ENCODE results near the gene SERPINA1. TPM values are rescaled to one million over a fixed set of nuclear protein-coding genes. Genes with fewer than 3 reads are reported as not detected.

SERPINA1 gene
- total RNA-seq, 2 donors from 2014 or later = 185 to 197 TPM

GRCh38 chr14:94401083-94401482 is 12.7 kb upstream of the SERPINA1 start:
- DNase-seq (no peak), ATAC-seq (no peak)
- intact Hi-C loops (cut with DNase I, micrococcal nuclease) = no loop called here

DNA sequence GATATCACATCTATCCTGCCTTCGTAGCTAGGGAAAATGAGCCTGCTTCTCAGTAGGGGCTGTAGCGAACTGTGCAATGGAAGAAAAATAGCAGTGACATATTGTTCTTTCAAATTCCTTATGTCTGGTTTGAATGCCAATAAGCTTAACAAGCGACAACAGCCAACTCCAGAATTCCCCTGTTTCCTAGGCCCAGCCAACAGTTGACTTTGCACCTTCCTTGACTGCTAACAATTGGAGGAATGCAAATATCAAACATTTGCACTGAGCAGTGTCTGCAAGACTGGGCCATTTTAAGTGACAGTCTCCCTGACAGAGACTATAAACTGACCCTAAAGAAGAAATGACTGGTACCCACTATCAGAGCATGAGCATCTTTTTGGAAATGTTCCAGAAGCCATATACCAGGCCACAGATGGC is 12.0 kb upstream of the SERPINA1 start:
- DNase-seq (no peak), ATAC-seq (no peak)
- intact Hi-C loops (cut with DNase I, micrococcal nuclease) = no loop called here

DNA sequence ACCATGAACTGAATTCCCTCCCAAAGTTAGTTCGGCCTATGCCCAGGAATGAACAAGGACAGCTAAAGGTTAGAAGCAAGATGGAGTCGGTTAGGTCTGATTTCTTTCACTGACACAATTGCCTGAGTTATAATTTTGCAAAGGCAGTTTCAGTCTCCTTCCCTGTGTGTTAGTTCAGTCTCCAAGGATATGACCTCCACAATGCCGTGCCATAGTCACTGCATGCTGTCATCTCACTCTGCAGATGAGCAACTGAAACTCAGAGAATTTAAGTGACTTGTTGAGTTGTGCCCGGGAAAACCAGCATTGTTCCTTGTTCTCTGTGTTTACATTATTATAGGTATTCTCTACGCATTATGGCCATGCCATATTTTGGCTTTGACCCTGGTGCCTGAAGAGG is 10.1 kb upstream of the SERPINA1 start:
- ATAC-seq (no peak), DNase-seq (no peak)
- intact Hi-C loops (cut with DNase I, micrococcal nuclease) = no loop called here

DNA sequence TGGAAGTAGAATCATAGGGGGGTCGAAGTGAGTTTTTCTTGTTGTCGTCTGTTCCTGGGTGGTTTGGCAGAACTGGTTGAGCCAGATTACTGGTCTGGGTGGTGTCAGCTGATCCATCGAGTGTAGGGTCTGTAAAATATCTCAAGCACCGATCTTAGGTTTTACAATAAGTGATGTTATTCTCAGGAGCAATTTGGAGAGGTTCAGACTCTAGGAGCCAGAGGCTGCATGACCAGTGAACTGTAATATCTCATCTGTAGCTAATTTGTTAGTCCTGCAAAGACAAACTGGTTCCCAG is 9.7 kb upstream of the SERPINA1 start:
- no peak for DNase-seq
- intact Hi-C loops (cut with DNase I, micrococcal nuclease) = no loop called here
- no peak for ATAC-seq

DNA sequence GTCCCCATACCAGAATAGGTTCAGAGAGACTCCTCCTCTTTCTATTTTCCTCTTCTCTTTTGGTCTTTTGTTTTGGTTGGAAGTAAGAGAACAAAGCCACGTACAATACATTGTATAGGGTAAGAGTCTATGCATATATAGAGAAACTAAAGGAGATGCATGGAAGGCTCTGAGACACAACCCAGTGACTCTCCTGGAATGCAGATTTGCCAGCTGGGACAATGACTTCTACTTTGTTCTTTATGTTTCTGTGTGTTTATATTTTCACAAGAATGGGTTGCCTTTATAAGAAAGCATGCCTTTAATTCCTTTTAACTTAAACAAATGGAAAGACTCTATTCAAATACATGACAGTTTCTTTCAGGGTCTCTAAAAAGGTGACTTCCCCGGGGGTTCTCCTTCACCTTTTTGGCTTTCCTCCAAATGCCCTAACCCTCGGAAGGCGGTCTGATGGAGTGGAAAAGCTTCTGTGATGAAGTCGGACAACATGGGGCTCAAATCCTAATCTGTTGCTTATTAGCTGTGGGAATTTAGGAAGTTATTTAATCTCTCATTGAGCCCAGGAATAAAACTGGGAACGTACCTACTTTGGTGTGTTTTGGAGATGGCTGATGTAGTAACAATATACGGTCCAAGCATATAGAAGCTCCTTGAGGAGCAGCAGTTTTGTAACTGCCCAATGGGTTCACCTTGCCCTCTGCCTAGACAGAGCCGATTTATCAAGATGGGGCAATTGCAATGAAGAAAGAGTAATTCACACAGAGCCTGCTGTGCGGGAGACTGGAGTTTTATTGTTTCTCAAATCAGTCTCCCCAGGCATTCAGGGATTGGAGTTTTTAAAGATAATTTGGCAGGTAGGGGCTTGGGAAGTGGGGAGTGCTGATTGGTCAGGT is 9.1 kb upstream of the SERPINA1 start:
- DNase-seq (no peak), ATAC-seq (no peak)
- intact Hi-C loops (cut with DNase I, micrococcal nuclease) = no loop called here

DNA sequence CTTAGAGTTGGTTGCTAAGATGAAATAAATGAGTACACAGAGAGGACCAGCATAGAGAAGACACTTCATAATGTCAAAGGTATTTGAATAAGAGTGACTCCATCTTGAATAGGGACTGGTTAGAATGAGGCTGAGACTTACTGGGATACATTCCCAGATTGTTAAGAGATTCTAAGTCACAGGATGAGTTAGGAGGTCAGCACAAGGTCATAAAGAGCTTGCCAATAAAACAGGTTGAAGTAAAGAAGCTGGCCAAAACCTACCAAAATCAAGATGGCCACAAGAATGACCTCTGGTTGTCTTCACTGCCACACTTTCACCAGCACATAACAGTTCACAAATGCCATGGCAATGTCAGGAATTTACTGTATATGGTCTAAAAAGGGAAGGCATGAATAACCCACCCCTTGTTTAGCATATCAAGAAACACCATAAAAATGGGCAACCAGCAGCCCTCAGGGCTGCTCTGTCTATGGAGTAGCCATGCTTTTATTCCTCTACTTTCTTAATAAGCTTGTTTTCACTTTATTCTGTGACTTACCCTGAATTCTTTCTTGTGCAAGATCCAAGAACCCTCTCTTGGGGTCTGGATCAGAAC is 8.3 kb upstream of the SERPINA1 start:
- ATAC-seq (no peak), DNase-seq (no peak)
- intact Hi-C loops (cut with DNase I, micrococcal nuclease) = no loop called here

- DNase-seq = no peak
- intact Hi-C loops (cut with DNase I, micrococcal nuclease) = no loop called here
- ATAC-seq = peak; percentile 60
These were observed 7.6 kb upstream of the SERPINA1 start for GRCh38 chr14:94395888-94396574.

- ATAC-seq (no peak), DNase-seq (no peak)
- intact Hi-C loops (cut with DNase I, micrococcal nuclease) = no loop called here
These were observed 7.0 kb upstream of the SERPINA1 start for GRCh38 chr14:94395282-94395887.

DNA sequence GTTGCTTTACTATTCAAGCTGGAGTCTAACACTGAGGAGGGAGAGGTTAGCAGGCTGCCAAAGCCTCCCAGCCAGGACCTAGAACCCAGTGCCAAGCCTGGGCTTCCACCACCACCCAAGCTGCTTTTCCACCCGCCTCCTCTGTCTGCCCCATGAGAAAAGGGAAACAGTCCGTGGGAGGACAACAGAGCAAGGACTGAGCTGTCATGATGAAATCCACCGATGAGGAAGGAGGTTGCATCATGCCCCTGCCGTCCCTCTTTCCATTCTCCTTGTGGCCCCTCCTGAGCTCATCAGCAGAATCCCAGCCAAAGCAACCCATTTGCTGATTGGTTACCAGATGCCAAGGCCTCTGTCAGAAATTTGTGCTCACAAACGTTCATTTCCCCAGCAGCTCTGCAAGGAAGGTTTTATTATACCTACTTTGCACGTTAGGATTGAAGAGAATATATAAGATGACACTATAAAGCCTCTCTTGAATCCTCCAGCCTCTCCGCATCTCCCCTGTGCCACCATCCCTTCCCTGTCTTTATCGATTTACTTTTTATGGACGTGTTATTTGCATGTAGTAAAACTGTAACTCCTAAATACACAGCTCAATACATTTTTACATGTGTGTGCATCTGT is 6.3 kb upstream of the SERPINA1 start:
- DNase-seq = no peak
- ATAC-seq = no peak
- intact Hi-C loops (cut with DNase I, micrococcal nuclease) = no loop called here

DNA sequence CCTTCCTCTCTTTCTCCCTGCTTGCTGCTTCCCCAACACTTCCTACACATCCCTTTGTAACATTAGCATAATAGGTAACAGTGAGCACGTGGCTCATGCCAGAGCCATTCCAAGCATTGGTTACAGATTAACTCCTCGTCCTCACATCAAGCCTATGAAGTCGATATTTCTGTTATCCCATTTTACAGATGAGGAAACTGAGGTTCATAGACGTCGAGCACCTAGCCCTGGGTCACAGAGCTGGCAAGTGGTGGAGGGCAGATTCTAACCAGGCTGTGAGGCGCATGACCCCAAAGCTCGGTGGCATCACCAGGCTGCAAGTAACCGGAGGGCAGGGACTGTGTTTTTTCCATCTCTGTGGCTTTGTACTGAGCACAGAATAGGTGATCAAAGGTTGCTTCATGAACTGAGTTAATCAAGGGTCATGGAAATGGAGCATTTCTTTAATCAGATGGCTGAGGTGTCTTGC is 5.7 kb upstream of the SERPINA1 start:
- ATAC-seq = no peak
- DNase-seq = no peak

DNA sequence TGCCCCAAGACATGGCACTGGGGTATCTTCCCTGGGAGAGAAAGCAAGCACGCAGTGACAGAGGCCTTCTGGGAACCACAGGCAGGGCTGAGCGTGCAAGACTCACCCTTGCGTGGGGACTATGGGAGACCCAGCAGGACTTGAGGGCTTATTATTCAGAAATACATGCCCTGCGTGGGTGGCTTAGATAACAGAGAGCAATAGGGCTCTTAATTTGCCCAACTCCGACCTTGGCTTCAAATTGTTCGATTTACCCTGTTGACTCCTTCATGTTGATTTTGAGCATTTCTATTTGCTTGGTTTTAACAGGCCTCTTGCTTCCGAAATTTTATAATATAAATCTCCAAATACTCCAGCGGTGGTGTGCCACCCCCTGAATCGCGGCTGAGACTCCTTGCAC is 5.1 kb upstream of the SERPINA1 start:
- intact Hi-C loops (cut with DNase I, micrococcal nuclease) = no loop called here
- DNase-seq (no peak), ATAC-seq (no peak)

More for the DNA sequence above, 5.7 kb upstream of the SERPINA1 start:
- intact Hi-C loops (cut with DNase I, micrococcal nuclease) = no loop called here

DNA sequence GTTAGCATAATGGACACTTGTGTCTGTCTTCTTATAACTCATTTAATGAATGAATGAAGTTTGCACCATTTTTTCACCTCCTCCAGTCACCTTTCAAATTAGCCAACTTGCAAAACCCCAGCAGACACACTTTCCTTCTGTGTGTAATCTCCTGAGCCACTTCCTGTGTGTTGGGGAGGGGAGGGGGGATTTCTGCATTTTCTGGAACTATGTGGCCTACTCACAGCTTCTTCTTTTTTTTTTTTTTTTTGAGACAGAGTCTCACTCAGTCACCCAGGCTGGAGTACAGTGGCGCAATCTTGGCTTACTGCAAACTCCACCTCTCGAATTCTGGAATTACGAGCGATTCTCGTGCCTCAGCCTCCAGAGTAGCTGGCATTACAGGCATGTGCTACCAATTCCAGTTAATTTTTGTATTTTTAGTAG is 4.1 kb upstream of the SERPINA1 start:
- intact Hi-C loops (cut with DNase I, micrococcal nuclease) = no loop called here
- no peak for DNase-seq
- ATAC-seq = no peak

DNA sequence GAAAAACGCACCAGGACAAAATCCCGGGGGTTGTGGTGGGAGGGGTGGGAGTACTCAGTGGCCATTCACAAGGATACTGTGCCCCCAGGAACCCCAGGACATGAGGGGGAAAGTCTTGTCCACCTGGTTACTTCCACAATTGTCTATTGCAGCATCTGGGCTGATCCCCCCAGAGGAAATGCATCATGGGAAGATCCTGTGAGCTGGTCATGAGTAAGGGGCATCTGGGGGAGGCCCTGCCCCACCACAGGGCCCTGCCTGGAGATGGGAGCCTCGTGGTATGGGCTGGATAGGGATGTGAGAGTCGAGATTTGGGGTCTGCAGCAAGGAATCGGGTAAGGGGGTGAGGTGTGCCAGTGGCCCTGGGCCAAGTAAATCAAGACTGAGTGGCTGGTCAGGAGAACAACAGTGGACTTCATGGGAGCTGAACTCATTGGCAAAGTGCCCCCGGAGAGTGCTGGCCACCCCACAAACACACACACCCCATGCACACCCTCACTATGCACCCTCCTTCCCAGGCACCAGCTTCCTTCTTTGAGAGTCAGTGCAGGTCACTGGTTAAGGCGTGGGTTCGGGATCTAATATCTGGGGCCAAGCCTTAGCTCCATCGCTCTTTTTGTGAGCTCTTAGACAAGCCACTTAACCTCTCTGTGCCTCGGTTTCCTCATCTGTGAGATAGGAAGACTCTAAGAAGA is 3.0 kb upstream of the SERPINA1 start:
- intact Hi-C loops (cut with DNase I, micrococcal nuclease) = no loop called here
- ATAC-seq (no peak), DNase-seq (no peak)

GRCh38 chr14:94390372-94391086 is 2.1 kb upstream of the SERPINA1 start:
- peak; percentile 92 for ATAC-seq
- intact Hi-C loops (cut with DNase I, micrococcal nuclease) = no loop called here
- DNase-seq = peak; percentile 86 to 94

GRCh38 chr14:94389731-94390371 is 1.4 kb upstream of the SERPINA1 start:
- intact Hi-C loops (cut with DNase I, micrococcal nuclease) = no loop called here
- ATAC-seq (no peak), DNase-seq (no peak)

GRCh38 chr14:94389104-94389469 is 685 bp upstream of the SERPINA1 start:
- DNase-seq (no peak), ATAC-seq (no peak)
- intact Hi-C loops (cut with DNase I, micrococcal nuclease) = no loop called here

- DNase-seq (no peak), ATAC-seq (no peak)
These were observed 397 bp downstream of the SERPINA1 start for GRCh38 chr14:94388027-94388383.

More at GRCh38 chr14:94388027-94388383, 397 bp downstream of the SERPINA1 start:
- intact Hi-C loops (cut with DNase I, micrococcal nuclease) = no loop called here
